ENCODE measurements around the gene OR4D11. TPM values are rescaled to one million over a fixed set of nuclear protein-coding genes. Genes with fewer than 3 reads are reported as not detected.
A peak's percentile ranks its signal among the peaks of the same experiment; 100 is the strongest.

The OR4D11 gene
- total and polyA plus RNA-seq, 9 of the 15 experiments (the other 6 are each of a cell fraction or from before 2014, with no cell fraction given), result not detected

- TF ChIP-seq STAT6 (CRISPR knock-in tag; IDR thresholded peaks at IDR 0.05) (no peak), MTA3 (IDR thresholded peaks at IDR 0.05; ENCODE audit: borderline replicate concordance) (peak; percentile 68; the same call in 1 of the 2 replicates), NR3C1 (CRISPR knock-in tag; IDR thresholded peaks at IDR 0.05) (no peak), BMI1 (IDR thresholded peaks at IDR 0.05; ENCODE audit: low read length) (no peak), NR2C1 (IDR thresholded peaks at IDR 0.05) (no peak), NR2C1 (tag; IDR thresholded peaks at IDR 0.05) (no peak), RREB1 (CRISPR knock-in tag; IDR thresholded peaks at IDR 0.05) (no peak), NFATC3 (IDR thresholded peaks at IDR 0.05) (peak; percentile 44), SMARCA5 (IDR thresholded peaks at IDR 0.05) (no peak)
- TF ChIP-seq, protein P1, sequence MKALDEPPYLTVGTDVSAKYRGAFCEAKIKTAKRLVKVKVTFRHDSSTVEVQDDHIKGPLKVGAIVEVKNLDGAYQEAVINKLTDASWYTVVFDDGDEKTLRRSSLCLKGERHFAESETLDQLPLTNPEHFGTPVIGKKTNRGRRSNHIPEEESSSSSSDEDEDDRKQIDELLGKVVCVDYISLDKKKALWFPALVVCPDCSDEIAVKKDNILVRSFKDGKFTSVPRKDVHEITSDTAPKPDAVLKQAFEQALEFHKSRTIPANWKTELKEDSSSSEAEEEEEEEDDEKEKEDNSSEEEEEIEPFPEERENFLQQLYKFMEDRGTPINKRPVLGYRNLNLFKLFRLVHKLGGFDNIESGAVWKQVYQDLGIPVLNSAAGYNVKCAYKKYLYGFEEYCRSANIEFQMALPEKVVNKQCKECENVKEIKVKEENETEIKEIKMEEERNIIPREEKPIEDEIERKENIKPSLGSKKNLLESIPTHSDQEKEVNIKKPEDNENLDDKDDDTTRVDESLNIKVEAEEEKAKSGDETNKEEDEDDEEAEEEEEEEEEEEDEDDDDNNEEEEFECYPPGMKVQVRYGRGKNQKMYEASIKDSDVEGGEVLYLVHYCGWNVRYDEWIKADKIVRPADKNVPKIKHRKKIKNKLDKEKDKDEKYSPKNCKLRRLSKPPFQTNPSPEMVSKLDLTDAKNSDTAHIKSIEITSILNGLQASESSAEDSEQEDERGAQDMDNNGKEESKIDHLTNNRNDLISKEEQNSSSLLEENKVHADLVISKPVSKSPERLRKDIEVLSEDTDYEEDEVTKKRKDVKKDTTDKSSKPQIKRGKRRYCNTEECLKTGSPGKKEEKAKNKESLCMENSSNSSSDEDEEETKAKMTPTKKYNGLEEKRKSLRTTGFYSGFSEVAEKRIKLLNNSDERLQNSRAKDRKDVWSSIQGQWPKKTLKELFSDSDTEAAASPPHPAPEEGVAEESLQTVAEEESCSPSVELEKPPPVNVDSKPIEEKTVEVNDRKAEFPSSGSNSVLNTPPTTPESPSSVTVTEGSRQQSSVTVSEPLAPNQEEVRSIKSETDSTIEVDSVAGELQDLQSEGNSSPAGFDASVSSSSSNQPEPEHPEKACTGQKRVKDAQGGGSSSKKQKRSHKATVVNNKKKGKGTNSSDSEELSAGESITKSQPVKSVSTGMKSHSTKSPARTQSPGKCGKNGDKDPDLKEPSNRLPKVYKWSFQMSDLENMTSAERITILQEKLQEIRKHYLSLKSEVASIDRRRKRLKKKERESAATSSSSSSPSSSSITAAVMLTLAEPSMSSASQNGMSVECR (CRISPR knock-in tag; IDR thresholded peaks at IDR 0.05), result no peak; the same call in 1 of the 2 replicates
- TF ChIP-seq, protein P2, sequence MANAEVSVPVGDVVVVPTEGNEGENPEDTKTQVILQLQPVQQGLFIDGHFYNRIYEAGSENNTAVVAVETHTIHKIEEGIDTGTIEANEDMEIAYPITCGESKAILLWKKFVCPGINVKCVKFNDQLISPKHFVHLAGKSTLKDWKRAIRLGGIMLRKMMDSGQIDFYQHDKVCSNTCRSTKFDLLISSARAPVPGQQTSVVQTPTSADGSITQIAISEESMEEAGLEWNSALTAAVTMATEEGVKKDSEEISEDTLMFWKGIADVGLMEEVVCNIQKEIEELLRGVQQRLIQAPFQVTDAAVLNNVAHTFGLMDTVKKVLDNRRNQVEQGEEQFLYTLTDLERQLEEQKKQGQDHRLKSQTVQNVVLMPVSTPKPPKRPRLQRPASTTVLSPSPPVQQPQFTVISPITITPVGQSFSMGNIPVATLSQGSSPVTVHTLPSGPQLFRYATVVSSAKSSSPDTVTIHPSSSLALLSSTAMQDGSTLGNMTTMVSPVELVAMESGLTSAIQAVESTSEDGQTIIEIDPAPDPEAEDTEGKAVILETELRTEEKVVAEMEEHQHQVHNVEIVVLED (CRISPR knock-in tag; IDR thresholded peaks at IDR 0.05), result no peak
These were observed 47.0 kb downstream of the OR4D11 start (continued) for GRCh38 chr11:59550368-59550841.

Data from K562 (cell line).